Endothelial cell of umbilical vein (primary cell): ENCODE data around the gene SPSB1. TPM values are rescaled to one million over a fixed set of nuclear protein-coding genes. Genes with fewer than 3 reads are reported as not detected.

Experiments
- BruUV-seq: library from RNA; stranded (reverse); fragments of 400-500 nt; replicated peaks from 2 replicates; lab custom pipeline; 2021; lab: Mats Ljungman, UMichigan
- CTCF ChIA-PET: fragments of 300-600, 350-600 bp; sonication (Branson Sonifier 250); formaldehyde crosslinking; loops from one replicate; lab custom pipeline; 2021; ENCODE audit warnings: antibody characterized with exemption, inconsistent platforms; lab: Charles Lee
- POLR2A ChIA-PET: fragments of 300-600, 350-600 bp; sonication (Branson Sonifier 250); formaldehyde crosslinking; loops from one replicate; lab custom pipeline; 2021; ENCODE audit warnings: antibody characterized with exemption, inconsistent platforms; lab: Charles Lee
- DNase-seq: peaks from one replicate; pipeline ENCODE4 v3.0.0-alpha.2; 2011; ENCODE audit warnings: low read depth, low spot score
- FAIRE-seq: peaks from 2 replicates; lab custom pipeline; 2011; peaks lifted over from hg19 to GRCh38; lab: Jason Lieb, UNC
- H2AFZ ChIP-seq: 2 replicates; pipeline ENCODE4 v1.6.0; 2012; ENCODE audit warnings: low read depth, low read length, control low read depth, inconsistent platforms
- H3K27ac ChIP-seq: 2 replicates; pipeline ENCODE4 v1.5.1; 2011; ENCODE audit warnings: low read depth, mild to moderate bottlenecking, control low read depth, low read length, moderate library complexity; ENCODE audit not compliant: insufficient read depth
- H3K27me3 ChIP-seq, 2 experiments: 2 replicates each; pipeline versions ENCODE4 v1.6.0 to v1.6.1; 2011; ENCODE audit warnings: low read length in 2 of 2, mixed read lengths in 1 of 2; ENCODE audit not compliant: control insufficient read depth in 2 of 2, insufficient read depth in 2 of 2
- H3K36me3 ChIP-seq, 2 experiments: 2 replicates in 1 of 2; 3 replicates in 1 of 2; pipeline ENCODE4 v1.5.1; 2011; ENCODE audit warnings: low read length in 2 of 2, mild to moderate bottlenecking in 1 of 2, moderate library complexity in 1 of 2; ENCODE audit not compliant: control insufficient read depth in 2 of 2, insufficient read depth in 2 of 2; ENCODE audit errors: extremely low read depth in 1 of 2
- H3K4me1 ChIP-seq: 3 replicates; pipeline ENCODE4 v1.5.1; 2011; ENCODE audit warnings: mild to moderate bottlenecking, low read length; ENCODE audit not compliant: control insufficient read depth, insufficient read depth; ENCODE audit errors: extremely low read depth
- H3K4me2 ChIP-seq: 2 replicates; pipeline ENCODE4 v1.6.1; 2011; ENCODE audit warnings: low read length, control low read depth, mixed read lengths; ENCODE audit not compliant: insufficient read depth
- H3K4me3 ChIP-seq, 3 experiments: fragments of 200-600 bp in 1 of 3; sonication (generic), shearing (Covaris generic) in 1 of 3; replicated peaks in 1 of 3; 2 replicates each; pipeline ENCODE4 v1.5.1; 2011 to 2016; ENCODE audit warnings: control low read depth in 3 of 3, low read length in 3 of 3, mild to moderate bottlenecking in 2 of 3, inconsistent platforms in 1 of 3, low read depth in 1 of 3, moderate library complexity in 1 of 3; ENCODE audit not compliant: insufficient read depth in 1 of 3
- H3K79me2 ChIP-seq: 2 replicates; pipeline ENCODE4 v1.6.0; 2012; ENCODE audit warnings: low read length, inconsistent platforms; ENCODE audit not compliant: control insufficient read depth, insufficient read depth
- H3K9ac ChIP-seq: replicated peaks from 2 replicates; pipeline ENCODE3; 2011; ENCODE audit warnings: low read length, control low read depth; ENCODE audit not compliant: insufficient read depth; ENCODE audit errors: extremely low read depth
- H3K9me1 ChIP-seq: replicated peaks from 3 replicates; pipeline ENCODE4 v1.6.0; 2011; ENCODE audit warnings: mild to moderate bottlenecking, low read length; ENCODE audit not compliant: control insufficient read depth, insufficient read depth; ENCODE audit errors: extremely low read depth
- H3K9me3 ChIP-seq: replicated peaks from 2 replicates; pipeline ENCODE4 v1.5.1; 2012; ENCODE audit warnings: low read length, inconsistent platforms; ENCODE audit not compliant: control insufficient read depth, insufficient read depth
- H4K20me1 ChIP-seq: replicated peaks from 2 replicates; pipeline ENCODE3; 2011; ENCODE audit warnings: mild to moderate bottlenecking, low read length; ENCODE audit not compliant: control insufficient read depth, insufficient read depth; ENCODE audit errors: extremely low read depth
- CTCF ChIP-seq, 2 donors: IDR thresholded peaks; 1 replicate in 1 of 2; 2 replicates in 1 of 2; pipeline ENCODE4 v1.5.1; 2011; ENCODE audit warnings: low read length in 2 of 2, mild to moderate bottlenecking in 2 of 2, moderate library complexity in 2 of 2, control low read depth in 1 of 2, inconsistent platforms in 1 of 2, low read depth in 1 of 2; ENCODE audit not compliant: insufficient read depth in 1 of 2; ENCODE audit errors: extremely low read depth in 1 of 2
- EZH2 ChIP-seq: IDR thresholded peaks from 2 replicates; pipeline ENCODE4 v1.6.1; 2012; ENCODE audit warnings: borderline replicate concordance, low read depth, mild to moderate bottlenecking, moderate library complexity, low read length, inconsistent platforms; ENCODE audit not compliant: severe bottlenecking
- GATA2 ChIP-seq: IDR thresholded peaks from 2 replicates; pipeline ENCODE4 v1.7.0; 2011; ENCODE audit warnings: low read depth, mild to moderate bottlenecking, moderate library complexity, mixed read lengths, low read length; ENCODE audit not compliant: insufficient read length, insufficient read depth
- JUN ChIP-seq: IDR thresholded peaks from 2 replicates; pipeline ENCODE4 v1.6.1; 2011; ENCODE audit warnings: borderline replicate concordance, low read depth; ENCODE audit not compliant: insufficient read length, insufficient read depth
- POLR2A ChIP-seq: IDR thresholded peaks from 2 replicates; pipeline ENCODE4 v1.6.1; 2012; ENCODE audit warnings: low read depth, mild to moderate bottlenecking, control low read depth, low read length
- dilution Hi-C: fragments of 300-500 bp; cut with MboI; formaldehyde crosslinking; loops from one replicate; pipeline ENCODE4 v1.15.0; 2019; ENCODE audit warnings: low sequenced_read_pairs; ENCODE audit not compliant: extremely low pct_ligation_motif_present
- intact Hi-C: fragments of 100-400 bp; cut with micrococcal nuclease; formaldehyde crosslinking; loops from one replicate; pipeline ENCODE4 v1.10.0; 2022
- polyA plus RNA-seq, 4 experiments: library from polyadenylated mRNA; depleted of rRNA in 3 of 4; stranded (reverse) in 3 of 4; unstranded in 1 of 4; fragments of >200 nt; gene quantifications; 2 replicates each; pipeline versions ENCODE4 v1.2.1 to v1.2.3, GENCODE V29; 2011 to 2012; ENCODE audit warnings: missing spikeins in 1 of 4
- total RNA-seq: library from RNA; stranded (reverse); gene quantifications from 2 replicates; pipeline ENCODE4 v1.2.3, GENCODE V29; 2021

The SPSB1 gene
- total and polyA plus RNA-seq, 2 donors (not counting 3 experiments of a cell fraction or from before 2014, with no cell fraction given), result 41.9 to 61.2 TPM

- H3K4me1 ChIP-seq, result peaks cover 13% of the 10 kb centered on the region
These were observed 3.2 kb downstream of the SPSB1 start for GRCh38 chr1:9295884-9296283.

More at GRCh38 chr1:9295884-9296283, 3.2 kb downstream of the SPSB1 start:
- intact Hi-C loops (no loop called here), dilution Hi-C loops (no loop called here)
- no peaks in the 10 kb centered on the region for H3K27me3 ChIP-seq
- H3K9me1 ChIP-seq, result no peaks in the 10 kb centered on the region
- no peak overlapping the region for H2AFZ ChIP-seq
- H3K4me3 ChIP-seq, result no peak overlapping the region
- H3K79me2 ChIP-seq, result peaks cover 72% of the 10 kb centered on the region
- no peak overlapping the region for H3K27ac ChIP-seq
- no TSS peak for BruUV-seq
- FAIRE-seq, result no peak
- no peaks in the 10 kb centered on the region for H3K9me3 ChIP-seq
- no peak overlapping the region for H3K9ac ChIP-seq
- TF ChIP-seq GATA2 (no peak), CTCF (IDR thresholded peaks at IDR 0.05; ENCODE audit: extremely low read depth in 1 of 2, insufficient read depth in 1 of 2, low read depth in 1 of 2, low read length in 2 of 2) (no peak), POLR2A (no peak), JUN (no peak), EZH2 (no peak)
- no peak for DNase-seq
- H3K36me3 ChIP-seq, result peaks cover 0 to 6% of the 10 kb centered on the region in 2 experiments
- no peaks in the 10 kb centered on the region for H4K20me1 ChIP-seq
- no peak overlapping the region for H3K4me2 ChIP-seq
- ChIA-PET CTCF (no interaction called here), POLR2A (no interaction called here)
